Kasumi-1 (cell line): ENCODE data around the gene RSBN1.
"Not testable (repeated sequence)": the region's sequence is repeated elsewhere in the genome, so short reads cannot be mapped to it uniquely, and the experiment has no call there.

Source experiments
- DNase-seq, 2 experiments: peaks; one replicate each; lab custom pipeline; 2025; lab: John Stamatoyannopoulos, UW

Gene RSBN1

GRCh38 chr1:113811888-113812660 is at the start of gene RSBN1:
Gene RSBN1 (minus strand): TSS chr1:113812476. CDS start chr1:113812412, 64 bp downstream.
- DNase-seq: peak; percentile 97

- DNase-seq: peak in 1 of 2 experiments; percentile 27
These were observed 49.4 kb upstream of the RSBN1 start for GRCh38 chr1:113861641-113862040.

GRCh38 chr1:113860891-113861290 is 48.6 kb upstream of the RSBN1 start:
- DNase-seq: no peak

GRCh38 chr1:113859478-113860175 is 47.4 kb upstream of the RSBN1 start:
- peak; percentile 66 to 81 for DNase-seq

GRCh38 chr1:113858982-113859381 is 46.7 kb upstream of the RSBN1 start:
- no peak for DNase-seq

- DNase-seq: no peak
These were observed 46.1 kb upstream of the RSBN1 start for GRCh38 chr1:113858418-113858817.

- DNase-seq: peak; percentile 32 to 58
These were observed 45.5 kb upstream of the RSBN1 start for GRCh38 chr1:113857776-113858175.

- DNase-seq: no peak
These were observed 44.1 kb upstream of the RSBN1 start for GRCh38 chr1:113856401-113856790.

GRCh38 chr1:113855630-113856400 is 43.5 kb upstream of the RSBN1 start:
- DNase-seq: no peak

- DNase-seq: no peak
These were observed 42.0 kb upstream of the RSBN1 start for GRCh38 chr1:113854234-113854633.

GRCh38 chr1:113852694-113853093 is 40.4 kb upstream of the RSBN1 start:
- not testable (repeated sequence) for DNase-seq

- DNase-seq: no peak
These were observed 38.0 kb upstream of the RSBN1 start for GRCh38 chr1:113850127-113850796.

- no peak for DNase-seq
These were observed 36.8 kb upstream of the RSBN1 start for GRCh38 chr1:113849072-113849471.

- peak; percentile 15 to 35 for DNase-seq
These were observed 34.2 kb upstream of the RSBN1 start for GRCh38 chr1:113846391-113847035.

- no peak for DNase-seq
These were observed 24.3 kb upstream of the RSBN1 start for GRCh38 chr1:113836534-113836933.

- peak; percentile 45 to 59 for DNase-seq
These were observed 23.5 kb upstream of the RSBN1 start for GRCh38 chr1:113835686-113836290.

GRCh38 chr1:113834716-113835115 is 22.4 kb upstream of the RSBN1 start:
- DNase-seq: no peak

GRCh38 chr1:113830039-113830438 is 17.8 kb upstream of the RSBN1 start:
- DNase-seq: no peak

GRCh38 chr1:113821916-113822315 is 9.6 kb upstream of the RSBN1 start:
- no peak for DNase-seq

- no peak for DNase-seq
These were observed 6.3 kb upstream of the RSBN1 start for GRCh38 chr1:113818578-113818977.

- no peak for DNase-seq
These were observed 942 bp upstream of the RSBN1 start for GRCh38 chr1:113813218-113813617.
